ENCODE measurements around the gene EFCAB3. TPM values are rescaled to one million over a fixed set of nuclear protein-coding genes. Genes with fewer than 3 reads are reported as not detected.

Gene EFCAB3
- total RNA-seq, result not detected

DNA sequence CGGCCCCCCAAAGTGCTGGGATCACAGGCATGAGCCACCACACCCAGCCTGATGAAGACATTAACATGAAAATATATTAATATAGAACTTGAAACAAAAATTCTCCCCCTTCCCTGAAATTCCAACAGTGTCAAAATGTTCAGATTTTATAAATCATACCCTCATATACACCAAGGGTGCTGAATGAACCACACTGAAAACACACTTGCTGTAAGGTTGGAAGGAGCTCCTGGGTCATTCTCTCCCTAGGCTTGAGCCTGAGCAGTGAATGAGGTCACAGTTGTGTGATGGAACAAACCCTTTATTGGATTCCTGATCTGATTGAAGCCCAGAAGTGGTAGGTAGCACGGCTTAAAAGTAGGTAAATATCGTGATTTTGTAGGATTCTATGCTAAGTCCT lies at the start of gene EFCAB3:
Gene EFCAB3, plus strand, starts transcription at position 301 of the 400 bp plus-strand sequence. CDS start 2,427 bp downstream, outside the sequence.
- Histone ChIP-seq H3K4me1 (no peaks in the 10 kb centered on the region), H3K36me3 (no peaks in the 10 kb centered on the region), H3K9me3 (no peaks in the 10 kb centered on the region), H3K27ac (no peak within 1 kb of the TSS), H3K4me3 (replicated peaks in 1 of 3) (no peak within 1 kb of the TSS), H3K27me3 (no peaks in the 10 kb centered on the region)
- 91% methylated on average over 3 of the region's 3 CpGs for WGBS, 2 donors
- intact Hi-C loops (cut with DNase I), result no loop called here
- DNase-seq, result no peak
- TF ChIP-seq, protein P1, sequence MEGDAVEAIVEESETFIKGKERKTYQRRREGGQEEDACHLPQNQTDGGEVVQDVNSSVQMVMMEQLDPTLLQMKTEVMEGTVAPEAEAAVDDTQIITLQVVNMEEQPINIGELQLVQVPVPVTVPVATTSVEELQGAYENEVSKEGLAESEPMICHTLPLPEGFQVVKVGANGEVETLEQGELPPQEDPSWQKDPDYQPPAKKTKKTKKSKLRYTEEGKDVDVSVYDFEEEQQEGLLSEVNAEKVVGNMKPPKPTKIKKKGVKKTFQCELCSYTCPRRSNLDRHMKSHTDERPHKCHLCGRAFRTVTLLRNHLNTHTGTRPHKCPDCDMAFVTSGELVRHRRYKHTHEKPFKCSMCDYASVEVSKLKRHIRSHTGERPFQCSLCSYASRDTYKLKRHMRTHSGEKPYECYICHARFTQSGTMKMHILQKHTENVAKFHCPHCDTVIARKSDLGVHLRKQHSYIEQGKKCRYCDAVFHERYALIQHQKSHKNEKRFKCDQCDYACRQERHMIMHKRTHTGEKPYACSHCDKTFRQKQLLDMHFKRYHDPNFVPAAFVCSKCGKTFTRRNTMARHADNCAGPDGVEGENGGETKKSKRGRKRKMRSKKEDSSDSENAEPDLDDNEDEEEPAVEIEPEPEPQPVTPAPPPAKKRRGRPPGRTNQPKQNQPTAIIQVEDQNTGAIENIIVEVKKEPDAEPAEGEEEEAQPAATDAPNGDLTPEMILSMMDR (IDR thresholded peaks at IDR 0.05), result no peak
- no peak for TF ChIP-seq POLR2A (IDR thresholded peaks at IDR 0.05)

DNA sequence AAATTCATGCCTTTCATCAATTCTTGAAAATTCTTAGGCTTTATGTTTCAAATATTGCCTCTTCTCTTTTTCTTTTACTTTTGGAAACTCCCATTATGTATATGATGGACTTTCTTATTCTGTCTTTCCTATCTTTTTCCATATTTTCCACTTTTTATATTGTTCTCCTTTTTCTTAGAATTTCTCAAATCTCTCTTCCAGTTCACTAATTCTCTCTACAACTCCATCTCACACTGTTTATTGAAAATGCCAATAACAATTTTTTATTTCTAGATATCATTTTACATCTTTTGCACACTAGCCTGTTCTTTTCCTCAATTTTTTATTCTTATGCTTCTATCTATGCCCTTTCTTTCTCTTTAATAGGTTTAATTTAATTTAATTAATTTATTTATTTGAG lies 43.8 kb upstream of the EFCAB3 start:
- H3K4me1 ChIP-seq, result no peaks in the 10 kb centered on the region

DNA sequence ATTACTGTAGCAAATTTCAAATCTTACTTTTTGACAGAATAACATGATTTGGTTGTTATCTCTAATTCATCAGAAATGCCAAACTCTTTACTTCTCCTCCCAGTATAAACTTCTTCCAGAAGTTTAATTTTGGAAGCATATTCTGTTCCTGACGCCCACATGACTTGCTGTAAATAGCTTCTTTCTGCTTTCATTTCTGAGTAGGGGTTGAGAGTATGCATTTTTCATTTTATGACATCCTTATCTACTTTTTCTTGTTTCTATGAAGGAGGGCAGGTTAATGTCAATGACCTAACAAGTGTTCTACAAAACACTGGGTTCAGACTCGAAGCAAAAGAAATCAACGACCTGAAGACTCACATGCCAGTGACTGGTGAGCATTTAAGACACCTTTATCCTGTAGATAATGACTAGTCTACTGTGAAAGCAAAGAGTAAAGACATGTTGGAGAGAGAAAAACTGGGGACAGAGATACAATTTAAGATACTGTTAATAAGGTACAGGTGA lies 36.5 kb upstream of the EFCAB3 start:
- H3K9me3 ChIP-seq, result no peaks in the 10 kb centered on the region
- 43 to 51% methylated on average over 3 of the region's 3 CpGs for WGBS, 2 donors
- intact Hi-C loops (cut with DNase I), result no loop called here

More for the DNA sequence above, 43.8 kb upstream of the EFCAB3 start:
- no peaks in the 10 kb centered on the region for H3K27me3 ChIP-seq
- no peak for DNase-seq
- TF ChIP-seq POLR2A (IDR thresholded peaks at IDR 0.05), result no peak
- TF ChIP-seq, protein P1 (IDR thresholded peaks at IDR 0.05), result no peak
- no peaks in the 10 kb centered on the region for H3K9me3 ChIP-seq
- H3K27ac ChIP-seq, result no peak overlapping the region
- intact Hi-C loops (cut with DNase I), result no loop called here
- no peak overlapping the region for H3K4me3 ChIP-seq (replicated peaks in 1 of 3)
- no peaks in the 10 kb centered on the region for H3K36me3 ChIP-seq

DNA sequence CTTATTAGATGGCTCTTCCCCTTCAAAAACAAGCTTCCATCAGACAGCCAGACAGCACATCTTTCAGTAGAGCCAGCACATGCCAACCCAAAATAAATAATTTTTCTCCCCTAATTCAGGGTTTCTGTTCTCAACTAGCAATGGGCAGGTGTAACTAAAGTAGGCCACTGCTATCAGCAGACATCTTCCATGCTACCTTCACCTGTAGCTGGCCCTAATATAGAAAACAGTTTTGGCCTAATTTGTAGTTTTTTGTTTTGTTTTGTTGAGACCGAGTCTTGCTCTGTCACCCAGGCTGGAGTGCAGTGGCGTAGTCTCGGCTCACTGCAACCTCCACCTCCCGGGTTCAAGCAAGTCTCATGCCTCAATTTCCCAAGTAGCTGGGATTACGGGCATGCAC lies 29.2 kb upstream of the EFCAB3 start:
- DNase-seq, result no peak
- H3K4me3 ChIP-seq (replicated peaks in 1 of 3), result no peak overlapping the region
- WGBS, 2 donors, result 75 to 95% methylated on average over 5 of the region's 5 CpGs
- no peaks in the 10 kb centered on the region for H3K36me3 ChIP-seq
- TF ChIP-seq, protein P1 (IDR thresholded peaks at IDR 0.05), result no peak
- no peak for TF ChIP-seq POLR2A (IDR thresholded peaks at IDR 0.05)
- no peak overlapping the region for H3K27ac ChIP-seq
- H3K9me3 ChIP-seq, result no peaks in the 10 kb centered on the region
- no peaks in the 10 kb centered on the region for H3K27me3 ChIP-seq
- peaks cover 0 to 5% of the 10 kb centered on the region in 2 donors for H3K4me1 ChIP-seq
- intact Hi-C loops (cut with DNase I), result no loop called here

More for the DNA sequence above, 36.5 kb upstream of the EFCAB3 start:
- H3K27me3 ChIP-seq, result no peaks in the 10 kb centered on the region
- H3K27ac ChIP-seq, result no peak overlapping the region
- H3K4me3 ChIP-seq (replicated peaks in 1 of 3), result no peak overlapping the region
- TF ChIP-seq POLR2A (IDR thresholded peaks at IDR 0.05), result no peak
- TF ChIP-seq, protein P1 (IDR thresholded peaks at IDR 0.05), result no peak
- H3K36me3 ChIP-seq, result no peaks in the 10 kb centered on the region
- no peak for DNase-seq
- no peaks in the 10 kb centered on the region for H3K4me1 ChIP-seq

DNA sequence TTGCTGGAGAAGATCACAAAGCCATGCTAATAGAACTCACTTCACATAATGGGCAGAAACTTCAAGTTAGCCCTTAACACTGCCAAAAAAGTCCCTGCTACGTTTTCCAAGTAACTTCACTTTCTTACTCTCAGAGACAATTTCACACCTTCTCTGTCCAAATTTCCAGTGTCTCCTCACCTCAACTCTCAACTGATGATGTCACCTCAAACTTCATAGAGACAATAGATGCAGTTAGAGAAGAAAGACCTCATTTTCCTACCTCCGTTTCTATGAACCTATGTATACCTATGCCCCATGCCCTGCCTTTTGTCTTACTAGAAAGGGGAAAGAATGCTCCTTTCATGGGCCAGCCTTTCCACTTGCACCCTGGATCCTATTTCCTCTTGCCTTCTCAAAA lies 14.2 kb upstream of the EFCAB3 start:
- TF ChIP-seq, protein P1 (IDR thresholded peaks at IDR 0.05), result no peak
- no peak for TF ChIP-seq POLR2A (IDR thresholded peaks at IDR 0.05)
- Histone ChIP-seq H3K9me3 (no peaks in the 10 kb centered on the region), H3K27me3 (no peaks in the 10 kb centered on the region), H3K4me3 (replicated peaks in 1 of 3) (no peak overlapping the region), H3K4me1 (no peaks in the 10 kb centered on the region), H3K36me3 (no peaks in the 10 kb centered on the region), H3K27ac (no peak overlapping the region)
- WGBS, 2 donors, result 76 to 82% methylated on average over 2 of the region's 2 CpGs
- no peak for DNase-seq
- intact Hi-C loops (cut with DNase I), result no loop called here

All from thyroid gland (tissue), 4 donors.